Endodermal cell (in vitro differentiated cells): Measurements from ENCODE around the gene CCL17. TPM values are rescaled to one million over a fixed set of nuclear protein-coding genes. Genes with fewer than 3 reads are reported as not detected.

Source experiments
- DNase-seq: peaks from one replicate; pipeline ENCODE4 v3.0.0-alpha.2; 2017
- H3K27ac ChIP-seq: 2 replicates; pipeline ENCODE4 v1.5.1; 2013; ENCODE audit warnings: mild to moderate bottlenecking, low read depth, low read length, moderate library complexity
- H3K27me3 ChIP-seq: 2 replicates; pipeline ENCODE4 v1.6.1; 2013; ENCODE audit warnings: mild to moderate bottlenecking, low read length, moderate library complexity; ENCODE audit not compliant: insufficient read depth, control insufficient read depth, poor library complexity, severe bottlenecking
- H3K36me3 ChIP-seq: 2 replicates; pipeline ENCODE4 v1.7.0; 2013; ENCODE audit warnings: mild to moderate bottlenecking, low read length, moderate library complexity; ENCODE audit not compliant: control insufficient read depth, insufficient read depth
- H3K4me1 ChIP-seq: one replicate; pipeline ENCODE4 v1.7.0; 2013; ENCODE audit warnings: low read length; ENCODE audit not compliant: control insufficient read depth, insufficient read depth
- H3K4me3 ChIP-seq: 2 replicates; pipeline ENCODE4 v1.5.1; 2013; ENCODE audit warnings: mild to moderate bottlenecking, low read length, moderate library complexity
- H3K9ac ChIP-seq: 2 replicates; pipeline ENCODE4 v1.6.1; 2013; ENCODE audit warnings: mild to moderate bottlenecking, low read length, moderate library complexity; ENCODE audit not compliant: poor library complexity, severe bottlenecking; ENCODE audit errors: extremely low read depth
- H3K9me3 ChIP-seq: 2 replicates; pipeline ENCODE4 v1.6.1; 2013; ENCODE audit warnings: mild to moderate bottlenecking, low read length, moderate library complexity; ENCODE audit not compliant: control insufficient read depth
- H3K27ac Mint-ChIP-seq: 2 replicates; pipeline ENCODE4 v1.8.0; 2020; ENCODE audit warnings: mixed read lengths
- H3K27me3 Mint-ChIP-seq: 2 replicates; pipeline ENCODE4 v1.8.0; 2021; ENCODE audit warnings: mild to moderate bottlenecking, mixed read lengths; ENCODE audit not compliant: insufficient read depth
- H3K36me3 Mint-ChIP-seq: 2 replicates; pipeline ENCODE4 v1.8.0; 2020; ENCODE audit warnings: low read depth, mixed read lengths
- H3K4me1 Mint-ChIP-seq: 2 replicates; pipeline ENCODE4 v1.8.0; 2020; ENCODE audit warnings: mixed read lengths
- H3K4me3 Mint-ChIP-seq: 2 replicates; pipeline ENCODE4 v1.8.0; 2020; ENCODE audit warnings: mild to moderate bottlenecking, moderate library complexity, mixed read lengths
- H3K9me3 Mint-ChIP-seq: 2 replicates; pipeline ENCODE4 v1.8.0; 2020; ENCODE audit warnings: mild to moderate bottlenecking, mixed read lengths
- WGBS, 2 experiments: methylation state at CpG; one replicate each; pipeline versions ENCODE4 v1.1.5 to v1.1.7; 2013; ENCODE audit warnings: missing lambda C conversion rate in 2 of 2, mixed read lengths in 1 of 2; ENCODE audit not compliant: insufficient coverage in 1 of 2, insufficient read length in 1 of 2; 5-methylcytosine and 5-hydroxymethylcytosine counted together
- total RNA-seq, 2 donors: library from RNA; stranded (reverse); fragmentation: NEBNext Ultra II Directional in 1 of 2; extraction: Animal tissue kit (Norgen Biotek cat#: 25700) in 1 of 2; gene quantifications; 2 replicates in 1 of 2; 3 replicates in 1 of 2; pipeline ENCODE4 v1.2.1, GENCODE V29; 2021
- TF ChIP-seq, protein P1 (sequence below): fragments of 200-600 bp; sonication (generic); conservative IDR thresholded peaks from 2 replicates; pipeline ENCODE4 v1.5.0; 2021; ENCODE audit warnings: antibody characterized with exemption, mild to moderate bottlenecking

The CCL17 gene
- total RNA-seq, 2 donors from 2014 or later: not detected

DNA sequence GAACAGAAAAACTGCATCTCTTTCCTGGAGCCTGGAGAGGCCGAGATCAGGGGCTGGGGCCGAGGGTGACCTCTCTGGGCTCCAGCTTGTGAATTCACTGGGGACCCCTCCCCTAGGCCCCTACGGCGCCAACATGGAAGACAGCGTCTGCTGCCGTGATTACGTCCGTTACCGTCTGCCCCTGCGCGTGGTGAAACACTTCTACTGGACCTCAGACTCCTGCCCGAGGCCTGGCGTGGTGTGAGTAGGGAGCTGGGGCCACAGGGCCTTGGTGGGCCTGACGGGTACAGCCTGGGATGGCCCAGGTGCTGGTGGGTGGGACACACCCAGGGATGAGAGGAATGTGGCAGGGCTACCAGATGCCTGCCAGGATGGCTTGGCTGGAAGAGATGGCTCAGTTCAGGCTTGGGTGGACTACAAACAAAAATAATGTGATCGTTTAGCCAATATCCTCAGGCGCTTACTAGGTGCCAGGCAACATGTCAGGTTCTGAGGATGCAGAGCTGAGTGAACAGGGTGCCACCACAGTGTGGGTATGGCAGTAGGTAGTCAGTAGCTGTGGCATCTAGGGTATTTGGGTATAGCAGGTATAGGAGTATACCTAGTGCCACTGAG is 44.1 kb upstream of the CCL17 start:
- H3K27me3 Mint-ChIP-seq: no peaks in the 10 kb centered on the region
- H3K27me3 ChIP-seq: no peaks in the 10 kb centered on the region
- no peaks in the 10 kb centered on the region for H3K9me3 Mint-ChIP-seq
- TF ChIP-seq, protein P1, sequence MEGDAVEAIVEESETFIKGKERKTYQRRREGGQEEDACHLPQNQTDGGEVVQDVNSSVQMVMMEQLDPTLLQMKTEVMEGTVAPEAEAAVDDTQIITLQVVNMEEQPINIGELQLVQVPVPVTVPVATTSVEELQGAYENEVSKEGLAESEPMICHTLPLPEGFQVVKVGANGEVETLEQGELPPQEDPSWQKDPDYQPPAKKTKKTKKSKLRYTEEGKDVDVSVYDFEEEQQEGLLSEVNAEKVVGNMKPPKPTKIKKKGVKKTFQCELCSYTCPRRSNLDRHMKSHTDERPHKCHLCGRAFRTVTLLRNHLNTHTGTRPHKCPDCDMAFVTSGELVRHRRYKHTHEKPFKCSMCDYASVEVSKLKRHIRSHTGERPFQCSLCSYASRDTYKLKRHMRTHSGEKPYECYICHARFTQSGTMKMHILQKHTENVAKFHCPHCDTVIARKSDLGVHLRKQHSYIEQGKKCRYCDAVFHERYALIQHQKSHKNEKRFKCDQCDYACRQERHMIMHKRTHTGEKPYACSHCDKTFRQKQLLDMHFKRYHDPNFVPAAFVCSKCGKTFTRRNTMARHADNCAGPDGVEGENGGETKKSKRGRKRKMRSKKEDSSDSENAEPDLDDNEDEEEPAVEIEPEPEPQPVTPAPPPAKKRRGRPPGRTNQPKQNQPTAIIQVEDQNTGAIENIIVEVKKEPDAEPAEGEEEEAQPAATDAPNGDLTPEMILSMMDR: no peak
- no peaks in the 10 kb centered on the region for H3K36me3 ChIP-seq
- H3K4me3 Mint-ChIP-seq: no peak overlapping the region
- H3K27ac ChIP-seq: no peak overlapping the region
- WGBS, 2 experiments: 94% methylated on average over 15 to 16 of the region's 16 CpGs
- H3K9me3 ChIP-seq: no peaks in the 10 kb centered on the region
- no peaks in the 10 kb centered on the region for H3K4me1 ChIP-seq
- no peak overlapping the region for H3K27ac Mint-ChIP-seq
- H3K36me3 Mint-ChIP-seq: no peaks in the 10 kb centered on the region
- H3K9ac ChIP-seq: no peak overlapping the region
- no peak for DNase-seq
- H3K4me1 Mint-ChIP-seq: no peaks in the 10 kb centered on the region
- no peak overlapping the region for H3K4me3 ChIP-seq

DNA sequence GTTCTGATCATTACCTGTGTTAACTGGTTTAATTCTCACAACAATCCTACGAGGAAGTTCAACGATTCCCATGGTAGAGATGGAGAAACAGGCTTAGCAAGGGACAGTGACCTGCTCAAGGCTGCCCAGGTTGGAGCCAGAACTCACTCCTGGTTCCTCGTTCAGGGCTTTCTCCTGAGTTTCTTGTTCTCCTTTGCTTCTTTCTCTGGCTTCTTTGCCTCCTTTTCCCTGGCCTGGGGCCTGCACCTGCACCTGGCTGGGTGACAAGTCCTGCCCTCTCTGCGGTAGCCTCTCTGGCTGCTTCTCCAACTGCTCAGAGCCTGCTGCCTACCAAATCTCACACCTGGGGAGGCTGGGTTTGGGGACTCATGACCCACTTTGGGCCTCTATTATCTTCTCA is 43.2 kb upstream of the CCL17 start:
- TF ChIP-seq, protein P1: no peak
- DNase-seq: no peak
- H3K9me3 Mint-ChIP-seq: no peaks in the 10 kb centered on the region
- Histone ChIP-seq H3K36me3 (no peaks in the 10 kb centered on the region), H3K27ac (no peak overlapping the region), H3K4me3 (no peak overlapping the region), H3K9ac (no peak overlapping the region), H3K27me3 (no peaks in the 10 kb centered on the region), H3K4me1 (no peaks in the 10 kb centered on the region), H3K9me3 (no peaks in the 10 kb centered on the region)
- 89 to 97% methylated on average over 4 of the region's 4 CpGs for WGBS, 2 experiments
- peaks cover 1% of the 10 kb centered on the region for H3K27me3 Mint-ChIP-seq
- no peak overlapping the region for H3K27ac Mint-ChIP-seq
- H3K4me1 Mint-ChIP-seq: no peaks in the 10 kb centered on the region
- no peaks in the 10 kb centered on the region for H3K36me3 Mint-ChIP-seq
- no peak overlapping the region for H3K4me3 Mint-ChIP-seq

DNA sequence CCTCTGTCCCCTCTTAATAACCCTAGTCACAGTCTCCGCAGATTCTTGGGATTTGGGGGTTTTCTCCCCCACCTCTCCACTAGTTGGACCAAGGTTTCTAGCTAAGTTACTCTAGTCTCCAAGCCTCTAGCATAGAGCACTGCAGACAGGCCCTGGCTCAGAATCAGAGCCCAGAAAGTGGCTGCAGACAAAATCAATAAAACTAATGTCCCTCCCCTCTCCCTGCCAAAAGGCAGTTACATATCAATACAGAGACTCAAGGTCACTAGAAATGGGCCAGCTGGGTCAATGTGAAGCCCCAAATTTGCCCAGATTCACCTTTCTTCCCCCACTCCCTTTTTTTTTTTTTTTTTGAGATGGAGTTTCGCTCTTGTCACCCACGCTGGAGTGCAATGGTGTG is 40.4 kb upstream of the CCL17 start:
- DNase-seq: no peak
- H3K4me3 ChIP-seq: no peak overlapping the region
- H3K9me3 ChIP-seq: no peaks in the 10 kb centered on the region
- TF ChIP-seq, protein P1: no peak
- no peak overlapping the region for H3K27ac ChIP-seq
- Mint-ChIP-seq H3K36me3 (no peaks in the 10 kb centered on the region), H3K4me1 (no peaks in the 10 kb centered on the region), H3K9me3 (no peaks in the 10 kb centered on the region), H3K27ac (no peak overlapping the region), H3K27me3 (peaks cover 3% of the 10 kb centered on the region), H3K4me3 (no peak overlapping the region)
- H3K9ac ChIP-seq: no peak overlapping the region
- no peaks in the 10 kb centered on the region for H3K4me1 ChIP-seq
- H3K36me3 ChIP-seq: no peaks in the 10 kb centered on the region
- WGBS, 2 experiments: 92 to 94% methylated on average over 2 to 3 of the region's 3 CpGs
- H3K27me3 ChIP-seq: no peaks in the 10 kb centered on the region
